SJCRH30 (cell line): ENCODE results near the gene ICAM5. TPM values are rescaled to one million over a fixed set of nuclear protein-coding genes. Genes with fewer than 3 reads are reported as not detected.

ENCODE experiments used
- DNase-seq, 2 experiments: peaks; one replicate each; pipeline ENCODE4 v3.0.0-alpha.2; 2015 to 2020
- H3K27ac ChIP-seq: fragments of 250-450 bp; sonication (Bioruptor Pico); 2 replicates; pipeline ENCODE4 v1.5.1; 2020; ENCODE audit warnings: mild to moderate bottlenecking, moderate library complexity
- H3K27me3 ChIP-seq: fragments of 250-450 bp; sonication (Bioruptor Pico); 2 replicates; pipeline ENCODE4 v1.5.1; 2020; ENCODE audit warnings: mild to moderate bottlenecking, moderate library complexity
- H3K36me3 ChIP-seq: fragments of 250-450 bp; sonication (Bioruptor Pico); 2 replicates; pipeline ENCODE4 v1.5.1; 2020; ENCODE audit warnings: mild to moderate bottlenecking, moderate library complexity
- H3K4me1 ChIP-seq: fragments of 250-450 bp; sonication (Bioruptor Pico); 2 replicates; pipeline ENCODE4 v1.5.1; 2020; ENCODE audit warnings: mild to moderate bottlenecking, moderate library complexity
- H3K4me3 ChIP-seq: fragments of 250-450 bp; sonication (Bioruptor Pico); 2 replicates; pipeline ENCODE4 v1.5.1; 2020; ENCODE audit warnings: mild to moderate bottlenecking, moderate library complexity
- H3K9me3 ChIP-seq: fragments of 250-450 bp; sonication (Bioruptor Pico); replicated peaks from 2 replicates; pipeline ENCODE4 v1.5.1; 2020; ENCODE audit warnings: mild to moderate bottlenecking, moderate library complexity
- total RNA-seq: library from RNA; depleted of rRNA; stranded (reverse); fragments of >200 nt; shearing (Covaris generic); gene quantifications from 2 replicates; pipeline ENCODE4 v1.2.3, GENCODE V29; 2014

Gene ICAM5
- total RNA-seq, 1 experiment from 2014 or later: 0.22 TPM

DNA sequence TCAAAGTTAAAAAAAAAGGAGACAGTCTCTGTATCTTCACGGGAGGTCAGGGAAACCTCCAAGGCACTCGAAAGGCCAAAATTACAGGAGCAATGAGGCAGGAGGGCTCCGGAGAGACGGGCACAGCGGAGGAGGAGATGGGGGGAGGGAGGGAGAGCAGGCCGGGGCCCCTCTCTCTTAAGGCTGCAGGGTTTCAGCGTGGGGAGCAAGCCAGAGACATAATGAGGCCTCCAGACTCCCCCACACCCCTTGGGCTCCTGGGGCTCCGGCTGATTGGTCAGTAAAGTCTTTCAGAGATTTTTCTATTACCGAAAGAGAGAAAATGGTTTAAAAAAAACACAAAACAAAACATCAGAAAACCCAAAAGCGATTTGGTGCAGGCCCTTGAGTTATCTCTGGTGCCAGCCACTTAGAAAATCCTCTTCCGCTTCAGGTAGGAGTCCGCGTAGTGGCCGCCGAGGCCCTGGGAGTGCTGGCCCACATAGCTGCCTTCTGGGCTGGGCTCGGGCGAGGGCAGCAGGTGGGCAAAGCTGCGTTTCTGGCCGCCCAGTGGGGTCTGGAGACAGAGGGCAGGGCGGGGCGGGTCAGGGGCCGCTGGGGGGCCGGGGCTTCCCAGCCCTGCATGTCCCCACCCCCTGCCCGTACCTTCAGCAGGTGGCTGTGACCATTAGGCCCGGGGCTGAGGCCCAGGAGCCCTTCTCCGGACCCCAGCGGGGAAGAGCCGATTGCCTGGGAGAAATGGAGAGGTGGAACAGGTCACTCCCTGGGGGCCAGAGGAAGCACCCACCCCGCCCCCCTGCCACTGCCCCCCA, 27.5 kb downstream of the ICAM5 start:
- Histone ChIP-seq H3K27ac (no peak overlapping the region), H3K9me3 (no peaks in the 10 kb centered on the region), H3K4me1 (peaks cover 4% of the 10 kb centered on the region; the same call in 1 of the 2 replicates), H3K4me3 (no peak overlapping the region), H3K27me3 (no peaks in the 10 kb centered on the region), H3K36me3 (peaks cover 30% of the 10 kb centered on the region)
- no peak for DNase-seq

DNA sequence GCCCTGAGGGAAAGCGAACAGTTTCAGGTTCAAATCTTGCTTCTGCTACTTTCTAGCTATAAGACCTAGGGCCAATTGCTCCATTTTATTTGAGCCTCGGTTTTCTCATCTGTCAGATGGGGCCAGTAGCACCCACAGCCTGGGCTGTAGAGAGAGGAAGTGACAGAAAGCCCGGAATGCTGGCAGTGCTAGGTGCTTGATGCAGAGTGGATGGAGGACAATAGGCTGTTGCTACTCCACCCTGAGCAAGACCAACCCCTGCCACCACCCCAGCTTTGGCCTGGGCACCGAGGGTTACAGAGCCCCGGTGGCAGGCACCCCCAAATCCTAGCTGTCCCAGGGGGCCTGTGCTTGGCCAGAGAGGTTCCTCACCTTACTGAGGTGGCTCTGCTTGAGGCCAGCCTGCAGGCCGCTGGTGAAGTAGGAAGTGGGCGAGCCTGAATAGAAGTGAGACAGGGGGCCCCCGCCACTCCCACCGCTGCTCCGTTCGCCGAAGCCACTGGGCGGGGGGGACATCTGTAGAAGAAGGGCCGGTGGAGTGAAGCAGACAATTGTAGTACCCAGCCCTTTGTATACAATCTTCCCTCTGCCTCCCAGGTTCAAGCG, 28.2 kb downstream of the ICAM5 start:
- H3K36me3 ChIP-seq: peaks cover 35% of the 10 kb centered on the region
- no peak overlapping the region for H3K27ac ChIP-seq

DNA sequence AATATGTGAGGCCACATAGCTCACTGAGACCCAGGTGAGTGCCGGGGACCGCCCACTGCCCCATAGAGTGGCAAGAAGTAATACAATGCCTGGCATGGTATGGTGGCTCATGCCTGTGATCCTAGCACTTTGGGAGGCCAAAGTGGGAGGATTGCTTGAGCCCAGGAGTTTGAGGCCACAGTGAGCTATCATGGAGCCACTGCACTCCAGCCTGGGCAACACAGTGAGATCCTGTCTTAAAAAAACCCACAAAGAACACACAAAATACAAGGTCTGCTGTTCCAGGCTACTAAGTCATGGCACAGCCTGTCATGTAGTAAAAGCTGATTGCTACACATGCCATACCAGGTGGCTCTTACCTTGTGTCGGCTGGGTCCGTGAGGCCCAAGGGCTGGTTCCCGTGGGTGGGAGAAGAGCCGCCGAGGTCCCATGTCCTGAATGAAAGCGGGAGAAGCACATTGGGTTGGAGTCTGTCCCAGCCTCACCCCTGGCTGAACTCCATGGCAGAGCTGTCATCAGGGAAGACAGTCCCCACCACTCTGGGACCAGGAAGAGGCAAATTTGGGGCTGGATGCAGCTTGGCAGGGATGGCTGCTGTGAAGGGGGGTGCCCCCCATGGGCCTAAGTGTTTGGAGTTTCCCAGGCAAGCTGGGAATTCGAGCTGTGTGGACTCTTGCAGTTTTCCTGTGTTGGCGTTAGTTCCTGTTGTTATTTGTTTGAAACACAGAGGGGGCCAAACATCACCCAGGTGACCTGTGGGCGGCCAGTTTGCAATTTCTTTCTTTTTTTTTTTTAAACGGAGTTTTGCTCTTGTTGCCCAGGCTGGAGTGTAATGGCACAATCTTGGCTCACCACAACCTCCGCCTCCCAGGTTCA, 29.3 kb downstream of the ICAM5 start:
- no peaks in the 10 kb centered on the region for H3K27me3 ChIP-seq
- DNase-seq: no peak
- H3K4me1 ChIP-seq: peaks cover 4% of the 10 kb centered on the region; the same call in 1 of the 2 replicates
- no peak overlapping the region for H3K4me3 ChIP-seq
- H3K27ac ChIP-seq: no peak overlapping the region
- peaks cover 42% of the 10 kb centered on the region for H3K36me3 ChIP-seq
- no peaks in the 10 kb centered on the region for H3K9me3 ChIP-seq

More for the DNA sequence above, 28.2 kb downstream of the ICAM5 start:
- no peak for DNase-seq
- H3K4me1 ChIP-seq: peaks cover 4% of the 10 kb centered on the region; the same call in 1 of the 2 replicates
- H3K9me3 ChIP-seq: no peaks in the 10 kb centered on the region
- no peaks in the 10 kb centered on the region for H3K27me3 ChIP-seq
- no peak overlapping the region for H3K4me3 ChIP-seq

DNA sequence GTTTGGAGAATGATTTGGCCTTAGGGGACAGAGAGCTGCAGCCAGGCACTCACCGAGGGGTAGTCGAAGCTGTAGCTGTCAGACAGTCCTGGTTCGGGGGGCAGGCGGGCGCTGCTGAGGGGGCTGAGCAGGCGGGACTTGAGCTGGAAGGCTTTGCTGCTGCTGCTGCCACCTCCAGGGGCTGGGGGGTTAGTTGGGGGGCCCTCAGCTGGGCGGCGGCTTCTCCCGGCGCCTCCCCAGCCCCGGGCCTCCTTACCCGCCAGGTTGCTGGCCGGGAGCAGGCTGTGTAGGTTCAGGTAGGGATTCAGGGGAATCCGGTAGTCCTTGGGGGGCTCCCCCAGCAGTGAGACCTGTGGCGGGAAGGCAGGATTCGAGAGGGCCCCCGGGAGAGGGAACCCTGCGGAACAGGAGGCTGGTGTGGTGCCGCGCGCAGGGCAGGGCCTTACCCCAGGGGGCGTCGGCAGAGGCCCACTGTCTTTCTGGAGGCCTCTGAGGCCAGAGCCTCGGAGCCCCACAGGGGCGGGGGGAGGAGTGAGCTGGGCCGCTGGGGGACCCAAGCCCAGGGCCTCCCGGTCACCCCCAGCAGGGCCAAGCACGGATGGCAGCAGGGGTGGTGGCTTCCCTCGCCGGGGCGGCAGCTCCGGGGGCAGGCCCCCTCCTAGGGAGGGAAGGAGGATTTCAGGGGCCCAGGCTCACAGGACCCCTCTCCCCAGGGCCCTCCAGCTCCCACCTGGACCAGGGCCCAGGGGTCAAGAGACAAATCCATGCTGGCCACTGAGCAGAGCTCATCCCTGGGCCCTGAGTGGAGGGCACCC, 31.1 kb downstream of the ICAM5 start:
- peaks cover 55% of the 10 kb centered on the region for H3K36me3 ChIP-seq
- no peak overlapping the region for H3K27ac ChIP-seq

DNA sequence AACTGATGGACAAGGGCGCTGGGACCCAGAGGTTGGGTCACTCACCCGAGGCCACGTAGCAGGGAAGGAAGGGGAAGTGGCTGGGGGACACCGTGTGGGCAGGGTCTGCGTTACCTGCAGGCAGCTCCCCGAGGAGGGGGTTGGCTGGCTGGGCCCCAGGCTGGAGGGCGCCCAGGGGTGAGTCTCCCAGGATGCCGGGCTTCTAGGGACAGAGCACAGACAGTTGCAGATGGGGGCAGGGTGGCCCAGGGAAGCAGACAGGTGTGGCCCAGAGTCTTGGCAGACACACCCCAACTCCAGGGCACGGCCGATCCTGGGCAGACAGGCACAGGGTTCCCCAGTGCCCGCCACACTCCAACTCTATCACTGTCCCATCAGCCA, 31.7 kb downstream of the ICAM5 start:
- no peak for DNase-seq
- H3K36me3 ChIP-seq: peaks cover 59% of the 10 kb centered on the region

More for the DNA sequence above, 31.1 kb downstream of the ICAM5 start:
- Histone ChIP-seq H3K4me3 (no peak overlapping the region), H3K4me1 (no peaks in the 10 kb centered on the region; the same call in 1 of the 2 replicates), H3K9me3 (no peaks in the 10 kb centered on the region), H3K27me3 (no peaks in the 10 kb centered on the region)
- DNase-seq: no peak

DNA sequence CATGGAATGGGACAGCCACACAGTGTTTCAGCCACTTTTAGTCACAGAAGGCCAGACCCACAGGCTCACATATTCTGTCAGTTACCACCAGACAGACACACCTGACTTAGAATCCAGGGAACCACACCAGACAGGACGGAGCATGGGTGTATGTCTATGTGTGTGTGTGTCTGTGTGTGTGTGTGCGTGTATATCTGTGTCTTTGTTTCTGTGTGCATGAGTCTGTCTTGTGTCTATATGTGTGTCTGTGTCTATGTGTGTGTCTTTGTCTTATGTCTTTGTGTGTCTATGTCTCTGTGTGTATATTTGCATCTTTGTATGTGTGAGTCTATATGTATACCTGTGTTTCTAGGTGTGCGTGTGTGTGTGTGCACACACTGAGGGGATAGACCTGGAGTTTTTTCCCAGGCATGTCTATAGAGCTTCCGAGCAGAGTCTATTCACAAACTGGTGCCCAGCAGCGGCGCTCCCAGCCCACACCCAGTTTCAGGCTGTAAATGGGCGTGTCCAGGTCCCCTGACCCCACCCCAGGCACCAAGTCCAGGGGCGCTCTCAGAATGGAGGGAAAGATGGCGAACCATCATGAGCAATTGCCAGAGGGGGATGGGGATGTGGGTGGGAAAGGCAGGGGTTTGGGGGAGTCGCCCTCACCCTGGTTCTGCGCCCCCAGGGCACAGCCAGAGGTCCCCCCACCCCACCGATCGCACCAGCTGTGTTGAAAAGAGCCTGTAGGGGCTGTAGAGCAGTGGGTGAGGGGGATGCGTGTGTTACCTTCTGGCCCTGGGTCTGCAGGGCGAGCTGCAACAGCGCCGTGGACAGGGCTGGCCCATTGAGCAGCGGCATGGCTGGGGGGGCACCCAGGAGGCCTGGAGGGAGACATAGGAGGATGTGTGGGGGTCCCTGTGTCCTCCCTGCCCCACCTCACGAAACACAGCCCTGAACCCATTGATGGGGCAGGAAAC, 32.4 kb downstream of the ICAM5 start:
- no peak for DNase-seq
- Histone ChIP-seq H3K27ac (peak overlapping the region; percentile 20; the same call in 1 of the 2 replicates), H3K9me3 (no peaks in the 10 kb centered on the region), H3K4me3 (no peak overlapping the region), H3K27me3 (no peaks in the 10 kb centered on the region), H3K4me1 (no peaks in the 10 kb centered on the region; the same call in 1 of the 2 replicates), H3K36me3 (peaks cover 64% of the 10 kb centered on the region)

More for the DNA sequence above, 31.7 kb downstream of the ICAM5 start:
- Histone ChIP-seq H3K4me3 (no peak overlapping the region), H3K27me3 (no peaks in the 10 kb centered on the region), H3K27ac (no peak overlapping the region), H3K4me1 (no peaks in the 10 kb centered on the region; the same call in 1 of the 2 replicates), H3K9me3 (no peaks in the 10 kb centered on the region)

DNA sequence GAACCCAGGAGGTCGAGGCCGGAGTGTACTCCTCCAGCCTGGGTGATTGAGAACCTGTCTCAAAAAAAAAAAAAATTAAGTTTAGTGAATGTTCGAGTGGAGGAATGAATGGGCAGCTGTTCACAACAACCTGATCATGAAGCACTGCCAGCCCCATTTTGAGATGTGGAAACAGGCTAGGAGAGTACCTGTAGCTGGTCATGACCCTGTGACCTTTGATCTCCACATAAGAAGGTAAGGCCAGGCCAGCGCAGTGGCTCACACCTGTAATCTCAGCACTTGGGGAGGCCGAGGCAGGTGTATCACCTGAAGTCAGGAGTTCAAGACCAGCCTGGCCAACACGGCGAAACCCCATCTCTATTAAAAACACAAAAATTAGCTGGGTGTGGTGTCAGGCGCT, 36.0 kb downstream of the ICAM5 start:
- Histone ChIP-seq H3K27ac (no peak overlapping the region), H3K4me3 (no peak overlapping the region), H3K36me3 (peaks cover 76% of the 10 kb centered on the region), H3K9me3 (no peaks in the 10 kb centered on the region), H3K27me3 (no peaks in the 10 kb centered on the region), H3K4me1 (no peaks in the 10 kb centered on the region; the same call in 1 of the 2 replicates)
- DNase-seq: no peak

DNA sequence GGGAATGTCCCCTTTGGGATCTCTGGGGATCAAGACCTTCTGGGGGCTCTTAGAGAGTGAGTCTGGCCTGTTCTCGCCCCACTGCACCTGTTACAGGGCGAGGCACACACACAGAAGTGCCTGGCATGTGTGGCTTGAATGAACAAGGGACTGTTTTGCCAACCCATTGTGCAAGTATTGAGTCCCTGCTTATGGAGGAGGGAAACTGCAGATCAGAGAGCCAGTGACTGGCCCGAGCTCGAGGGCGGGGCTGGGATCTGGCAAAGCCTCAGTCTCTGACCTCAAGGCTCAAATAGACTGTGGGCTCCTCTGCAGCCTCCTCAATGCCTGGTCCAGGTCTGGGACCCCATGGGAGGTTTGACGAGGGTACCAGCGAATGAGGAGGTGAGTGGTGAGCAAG, 38.0 kb downstream of the ICAM5 start:
- Histone ChIP-seq H3K27me3 (no peaks in the 10 kb centered on the region), H3K27ac (no peak overlapping the region), H3K36me3 (peaks cover 59% of the 10 kb centered on the region), H3K4me1 (no peaks in the 10 kb centered on the region; the same call in 1 of the 2 replicates), H3K4me3 (no peak overlapping the region), H3K9me3 (no peaks in the 10 kb centered on the region)
- no peak for DNase-seq

DNA sequence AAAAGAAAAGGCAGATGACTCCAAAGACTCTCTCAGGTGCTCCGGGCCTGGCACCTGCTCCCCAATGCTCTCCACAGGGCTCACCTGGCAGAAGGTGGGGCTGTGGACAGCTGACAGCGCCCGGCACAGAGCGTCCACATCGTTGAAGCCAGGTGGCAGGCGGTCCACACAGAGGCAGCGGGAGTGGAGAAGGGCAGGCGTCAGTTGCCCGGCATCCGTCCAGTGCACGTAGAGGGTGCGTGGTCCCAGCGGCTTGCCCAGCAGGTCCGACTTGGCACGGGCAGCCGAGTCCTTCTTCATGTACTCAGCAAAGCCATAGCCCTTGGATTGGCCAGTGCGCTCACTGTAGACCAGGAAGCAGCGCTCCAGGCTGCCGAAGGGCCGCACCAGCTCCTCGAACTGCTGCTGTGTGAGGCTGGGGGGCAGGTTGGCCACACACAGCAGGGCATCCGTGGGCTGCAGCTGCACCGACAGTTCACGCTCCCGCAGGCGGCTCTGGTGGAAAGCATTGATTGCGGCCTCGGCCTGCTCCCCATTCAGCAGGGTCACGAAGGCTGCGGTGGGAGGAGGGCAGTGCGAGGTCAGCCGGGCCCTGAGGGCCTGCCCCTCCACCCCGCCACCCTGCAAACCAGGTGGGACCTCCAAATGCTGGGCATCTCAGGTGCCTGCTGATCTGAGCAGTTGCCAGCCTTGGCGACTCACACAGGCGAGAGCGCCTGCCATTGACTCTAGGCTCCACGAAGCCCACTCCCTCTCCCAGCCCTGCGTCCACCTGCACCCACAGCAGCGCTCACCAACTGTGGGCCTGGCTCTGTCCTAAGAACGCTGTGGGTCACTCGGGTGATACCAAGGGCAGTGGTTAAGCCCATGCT, 39.0 kb downstream of the ICAM5 start:
- H3K36me3 ChIP-seq: peaks cover 52% of the 10 kb centered on the region
- no peaks in the 10 kb centered on the region for H3K9me3 ChIP-seq

DNA sequence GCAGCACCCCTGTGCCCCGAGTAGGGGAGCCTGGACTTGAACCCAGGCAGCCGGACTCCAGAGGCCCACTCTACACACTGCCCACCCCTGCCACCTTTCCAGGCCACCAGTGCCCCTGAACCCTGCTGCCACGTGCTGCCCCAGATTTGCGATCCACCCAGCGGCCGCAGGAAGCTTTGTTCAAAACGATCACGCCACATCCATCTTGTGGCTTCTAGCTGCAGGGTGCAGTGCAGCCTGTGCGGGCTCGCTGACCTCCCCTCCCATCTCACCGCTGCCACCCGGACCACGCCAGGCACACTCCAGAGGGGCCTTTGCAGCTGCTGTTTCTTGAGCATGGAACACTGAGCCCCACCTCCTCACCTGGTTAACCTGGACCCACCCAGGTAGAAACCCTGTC, 39.8 kb downstream of the ICAM5 start:
- Histone ChIP-seq H3K36me3 (peaks cover 46% of the 10 kb centered on the region), H3K27ac (no peak overlapping the region), H3K4me3 (no peak overlapping the region), H3K9me3 (no peaks in the 10 kb centered on the region), H3K27me3 (no peaks in the 10 kb centered on the region), H3K4me1 (no peaks in the 10 kb centered on the region)
- DNase-seq: no peak

More for the DNA sequence above, 39.0 kb downstream of the ICAM5 start:
- Histone ChIP-seq H3K27me3 (no peaks in the 10 kb centered on the region), H3K4me1 (no peaks in the 10 kb centered on the region), H3K4me3 (no peak overlapping the region), H3K27ac (no peak overlapping the region)
- no peak for DNase-seq

DNA sequence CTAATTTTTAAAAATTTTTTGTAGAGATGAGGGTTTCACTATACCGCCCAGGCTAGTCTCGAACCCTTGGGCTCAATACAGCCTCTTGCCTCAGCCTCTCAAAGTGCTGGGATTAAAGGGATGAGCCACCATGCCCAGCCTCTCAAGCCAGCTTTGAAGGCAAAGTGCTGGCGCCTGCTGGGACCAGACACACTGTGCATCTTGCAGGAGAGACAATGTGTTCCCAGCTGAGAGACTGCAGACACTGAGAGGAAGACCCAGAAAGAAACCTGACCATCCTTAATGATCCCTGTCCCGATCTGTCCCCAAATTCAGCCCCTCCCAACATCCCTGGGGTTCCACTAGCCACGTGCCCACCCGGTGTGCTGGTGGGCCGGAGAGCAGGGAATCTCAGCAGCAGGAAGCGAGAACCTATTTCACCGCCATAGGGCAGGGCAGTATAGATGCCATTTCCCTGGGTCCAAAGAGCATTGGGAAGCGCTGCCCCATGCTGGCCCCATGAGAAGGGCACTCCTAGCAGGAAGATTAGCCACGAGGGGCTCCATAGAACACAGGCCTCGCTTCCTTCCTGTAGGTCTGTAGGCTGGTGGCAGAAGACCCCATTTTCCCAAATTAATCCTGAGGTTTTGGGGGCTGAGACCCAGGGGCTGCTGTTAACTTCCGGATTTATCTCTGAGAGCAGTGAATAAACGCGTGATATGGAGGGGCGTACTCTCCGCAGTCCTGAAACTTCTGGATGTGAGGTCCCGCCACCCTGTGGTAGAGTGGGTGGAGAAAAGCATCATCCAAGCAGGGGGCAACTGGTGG, 42.6 kb downstream of the ICAM5 start:
- Histone ChIP-seq H3K4me3 (peak overlapping the region; percentile 96), H3K27ac (peak overlapping the region; percentile 95), H3K36me3 (peaks cover 27% of the 10 kb centered on the region), H3K27me3 (no peaks in the 10 kb centered on the region), H3K9me3 (no peaks in the 10 kb centered on the region), H3K4me1 (no peaks in the 10 kb centered on the region)
- DNase-seq: no peak
